Neural progenitor cell (in vitro differentiated cells): Measurements from ENCODE around the gene PIGO.

ENCODE experiments used
- CTCF ChIP-seq: fragments of 200-600 bp; sonication (generic); IDR thresholded peaks from 2 replicates; pipeline ENCODE4 v1.5.1; 2017; ENCODE audit warnings: antibody characterized with exemption, mild to moderate bottlenecking
- EZH2phosphoT487 ChIP-seq: fragments of 200-600 bp; sonication (generic); IDR thresholded peaks from 2 replicates; pipeline ENCODE4 v1.6.1; 2017; ENCODE audit warnings: antibody characterized with exemption

- TF ChIP-seq EZH2phosphoT487 (no peak), CTCF (no peak)
Observed at GRCh38 chr9:35089434-35089833, 7.0 kb downstream of the PIGO start.
